Activated T-cell treated with anti-CD3 and anti-CD28 coated beads, Interleukin-2, amount 50 U/mL, for 72 hours (primary cell): ENCODE results near the gene SPSB3. TPM values are rescaled to one million over a fixed set of nuclear protein-coding genes. Genes with fewer than 3 reads are reported as not detected.
"Not testable (repeated sequence)": the region's sequence is repeated elsewhere in the genome, so short reads cannot be mapped to it uniquely, and the experiment has no call there.

Source experiments
- ATAC-seq, 2 donors: fragments of 150-1000 bp; cut with Tn5 transposase; replicated peaks in 1 of 2; 2 replicates each; pipeline ENCODE4 v1.10.0; 2021; ENCODE audit warnings: moderate library complexity in 2 of 2, mild to moderate bottlenecking in 1 of 2
- DNase-seq, 2 donors: peaks; one replicate each; pipeline ENCODE4 v3.0.0; 2021 to 2022; ENCODE audit warnings: mixed read lengths in 1 of 2
- H3K27ac Mint-ChIP-seq: one replicate; pipeline ENCODE4 v1.8.0; 2022; ENCODE audit warnings: mild to moderate bottlenecking, moderate library complexity, mixed read lengths
- H3K27me3 Mint-ChIP-seq: one replicate; pipeline ENCODE4 v1.8.0; 2022; ENCODE audit warnings: low read depth, mixed read lengths
- H3K36me3 Mint-ChIP-seq, 2 donors: one replicate each; pipeline ENCODE4 v1.8.0; 2022; ENCODE audit warnings: mixed read lengths in 2 of 2, mild to moderate bottlenecking in 1 of 2; ENCODE audit not compliant: insufficient read depth in 2 of 2
- H3K4me1 Mint-ChIP-seq: one replicate; pipeline ENCODE4 v1.8.0; 2022; ENCODE audit warnings: low read depth, mixed read lengths
- H3K4me3 Mint-ChIP-seq, 2 donors: one replicate each; pipeline ENCODE4 v1.8.0; 2022; ENCODE audit warnings: mild to moderate bottlenecking in 2 of 2, mixed read lengths in 2 of 2, moderate library complexity in 2 of 2
- H3K9me3 Mint-ChIP-seq, 2 donors: one replicate each; pipeline ENCODE4 v1.8.0; 2022; ENCODE audit warnings: mixed read lengths in 2 of 2
- total RNA-seq, 2 donors: library from RNA; stranded (reverse); gene quantifications; one replicate each; pipeline ENCODE4 v1.2.3, GENCODE V29; 2022

SPSB3 gene
- total RNA-seq, 2 donors from 2014 or later, result 37.1 to 40.1 TPM

- Mint-ChIP-seq H3K4me1 (peaks cover 5% of the 10 kb centered on the region), H3K4me3 (no peak overlapping the region), H3K27ac (no peak overlapping the region), H3K27me3 (no peaks in the 10 kb centered on the region), H3K36me3 (peaks cover 1 to 8% of the 10 kb centered on the region in 2 donors), H3K9me3 (no peaks in the 10 kb centered on the region)
- DNase-seq (no peak), ATAC-seq (no peak)
Observed at GRCh38 chr16:1808691-1809090, 26.3 kb upstream of the SPSB3 start.

DNA sequence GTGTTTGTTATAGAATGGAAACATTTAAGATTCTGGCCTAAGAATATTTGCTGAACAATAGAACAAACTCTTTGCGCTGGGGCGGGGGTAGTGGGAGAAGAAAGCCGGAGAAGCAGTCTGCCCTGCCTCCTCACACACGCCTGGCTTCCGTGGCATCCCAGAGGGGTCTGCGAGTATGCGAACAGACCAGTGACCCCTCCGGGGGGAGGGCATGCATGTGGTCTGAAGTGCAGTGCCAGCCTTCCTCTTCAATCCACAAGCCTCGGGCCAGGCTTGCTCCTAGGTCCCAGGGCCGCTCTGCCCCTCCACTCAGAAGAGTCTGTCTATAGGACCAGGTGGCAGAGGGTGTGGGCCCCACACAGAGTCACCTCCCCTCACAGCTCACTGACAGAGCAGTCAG, 25.3 kb upstream of the SPSB3 start:
- H3K9me3 Mint-ChIP-seq, result no peaks in the 10 kb centered on the region
- no peaks in the 10 kb centered on the region for H3K27me3 Mint-ChIP-seq
- peaks cover 1 to 8% of the 10 kb centered on the region in 2 donors for H3K36me3 Mint-ChIP-seq
- ATAC-seq (no peak), DNase-seq (no peak)
- H3K4me1 Mint-ChIP-seq, result peaks cover 5% of the 10 kb centered on the region
- no peak overlapping the region for H3K27ac Mint-ChIP-seq
- no peak overlapping the region for H3K4me3 Mint-ChIP-seq

DNA sequence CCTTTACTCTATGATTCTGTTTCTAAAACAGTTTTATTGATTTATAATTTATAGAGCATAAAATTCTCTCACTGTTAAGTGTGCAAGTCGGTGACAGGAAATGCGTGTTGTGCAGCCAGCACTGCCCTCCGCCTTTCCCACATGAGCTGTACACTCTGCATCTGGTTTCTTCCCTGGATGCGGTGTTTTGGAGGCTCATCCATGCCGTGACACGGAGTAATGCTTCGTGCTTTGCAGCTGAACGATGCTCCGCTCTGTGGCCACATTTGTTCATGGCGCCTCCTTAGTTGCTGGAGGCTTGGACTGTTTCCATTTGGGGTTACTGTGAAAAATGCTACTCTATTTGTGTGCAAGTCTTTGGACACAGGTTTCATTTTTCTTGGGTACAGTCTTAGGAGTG, 18.3 kb upstream of the SPSB3 start:
- ATAC-seq (no peak), DNase-seq (no peak)
- Mint-ChIP-seq H3K27me3 (no peaks in the 10 kb centered on the region), H3K27ac (no peak overlapping the region), H3K36me3 (peaks cover 10 to 19% of the 10 kb centered on the region in 2 donors), H3K4me1 (no peaks in the 10 kb centered on the region), H3K9me3 (peaks cover 8 to 10% of the 10 kb centered on the region in 2 donors), H3K4me3 (no peak overlapping the region)

- H3K27me3 Mint-ChIP-seq, H3K9me3 Mint-ChIP-seq, ATAC-seq, H3K27ac Mint-ChIP-seq, H3K4me3 Mint-ChIP-seq, DNase-seq, H3K4me1 Mint-ChIP-seq: not testable (repeated sequence)
- peaks cover 8 to 19% of the 10 kb centered on the region in 2 donors for H3K36me3 Mint-ChIP-seq
Observed at GRCh38 chr16:1799263-1799662, 16.9 kb upstream of the SPSB3 start.

DNA sequence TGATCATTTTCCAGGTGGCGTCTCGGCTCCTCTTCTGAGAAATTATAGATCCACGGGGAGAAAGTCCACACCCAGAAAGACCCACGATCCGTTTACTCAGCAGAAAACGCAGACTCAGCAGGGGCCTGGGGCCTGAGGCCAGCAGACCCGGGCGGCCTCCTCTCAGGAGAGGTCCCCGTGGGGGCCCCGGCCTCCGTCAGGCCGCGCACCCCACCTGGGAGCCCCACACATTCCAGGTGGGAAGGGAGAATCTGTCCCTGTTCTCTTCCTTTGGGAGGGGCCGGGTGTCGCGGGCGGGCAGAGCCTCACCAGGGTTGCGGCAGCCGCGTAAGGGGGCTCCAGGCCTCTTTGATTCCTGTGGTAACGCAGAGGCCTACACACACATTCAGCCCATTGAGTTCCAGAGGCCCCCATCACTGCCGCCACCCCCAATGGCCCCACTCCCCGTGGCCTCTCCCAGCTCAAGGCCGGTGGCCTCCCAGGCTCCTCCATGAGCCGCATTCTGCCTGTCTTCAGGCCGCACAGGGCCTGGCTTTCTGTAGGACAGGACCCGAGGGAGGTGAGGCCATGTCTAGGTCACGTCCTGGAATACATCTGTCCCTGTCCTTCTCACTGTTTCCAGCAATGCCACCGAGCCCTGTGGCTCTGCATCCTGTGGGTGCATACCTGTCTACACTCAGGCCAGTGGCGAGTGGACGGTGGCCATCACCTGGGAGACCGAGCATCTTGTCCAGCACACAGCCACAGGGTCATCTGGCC, 12.7 kb upstream of the SPSB3 start:
- H3K4me1 Mint-ChIP-seq, result no peaks in the 10 kb centered on the region
- peaks cover 7 to 12% of the 10 kb centered on the region in 2 donors for H3K36me3 Mint-ChIP-seq
- no peak overlapping the region for H3K4me3 Mint-ChIP-seq
- H3K9me3 Mint-ChIP-seq, result peaks cover 6 to 10% of the 10 kb centered on the region in 2 donors
- H3K27me3 Mint-ChIP-seq, result no peaks in the 10 kb centered on the region
- DNase-seq (no peak), ATAC-seq (no peak)
- no peak overlapping the region for H3K27ac Mint-ChIP-seq

GRCh38 chr16:1794221-1794871, 12.0 kb upstream of the SPSB3 start:
- Mint-ChIP-seq H3K27me3 (no peaks in the 10 kb centered on the region), H3K36me3 (peaks cover 6% of the 10 kb centered on the region in 2 donors), H3K9me3 (peaks cover 3 to 6% of the 10 kb centered on the region in 2 donors), H3K27ac (no peak overlapping the region), H3K4me1 (no peaks in the 10 kb centered on the region), H3K4me3 (no peak overlapping the region)
- no peak for ATAC-seq
- DNase-seq, result no peak

GRCh38 chr16:1793578-1794220, 11.3 kb upstream of the SPSB3 start, which contains the start of gene IGFALS:
TSS of gene IGFALS (minus strand) at chr16:1793705. CDS start at chr16:1793652, 53 bp downstream.
- no peak within 1 kb of the TSS for H3K4me3 Mint-ChIP-seq
- H3K27me3 Mint-ChIP-seq, result no peaks in the 10 kb centered on the region
- no peaks in the 10 kb centered on the region for H3K9me3 Mint-ChIP-seq
- ATAC-seq (no peak), DNase-seq (no peak)
- H3K27ac Mint-ChIP-seq, result no peak within 1 kb of the TSS
- peaks cover 4 to 7% of the 10 kb centered on the region in 2 donors for H3K36me3 Mint-ChIP-seq
- H3K4me1 Mint-ChIP-seq, result no peaks in the 10 kb centered on the region

GRCh38 chr16:1792836-1793577, 10.6 kb upstream of the SPSB3 start:
- H3K27me3 Mint-ChIP-seq, result no peaks in the 10 kb centered on the region
- H3K27ac Mint-ChIP-seq, result no peak overlapping the region
- DNase-seq, result no peak
- H3K9me3 Mint-ChIP-seq, result no peaks in the 10 kb centered on the region
- no peaks in the 10 kb centered on the region for H3K4me1 Mint-ChIP-seq
- H3K4me3 Mint-ChIP-seq, result no peak overlapping the region
- no peak for ATAC-seq
- H3K36me3 Mint-ChIP-seq, result peaks cover 4 to 7% of the 10 kb centered on the region in 2 donors

DNA sequence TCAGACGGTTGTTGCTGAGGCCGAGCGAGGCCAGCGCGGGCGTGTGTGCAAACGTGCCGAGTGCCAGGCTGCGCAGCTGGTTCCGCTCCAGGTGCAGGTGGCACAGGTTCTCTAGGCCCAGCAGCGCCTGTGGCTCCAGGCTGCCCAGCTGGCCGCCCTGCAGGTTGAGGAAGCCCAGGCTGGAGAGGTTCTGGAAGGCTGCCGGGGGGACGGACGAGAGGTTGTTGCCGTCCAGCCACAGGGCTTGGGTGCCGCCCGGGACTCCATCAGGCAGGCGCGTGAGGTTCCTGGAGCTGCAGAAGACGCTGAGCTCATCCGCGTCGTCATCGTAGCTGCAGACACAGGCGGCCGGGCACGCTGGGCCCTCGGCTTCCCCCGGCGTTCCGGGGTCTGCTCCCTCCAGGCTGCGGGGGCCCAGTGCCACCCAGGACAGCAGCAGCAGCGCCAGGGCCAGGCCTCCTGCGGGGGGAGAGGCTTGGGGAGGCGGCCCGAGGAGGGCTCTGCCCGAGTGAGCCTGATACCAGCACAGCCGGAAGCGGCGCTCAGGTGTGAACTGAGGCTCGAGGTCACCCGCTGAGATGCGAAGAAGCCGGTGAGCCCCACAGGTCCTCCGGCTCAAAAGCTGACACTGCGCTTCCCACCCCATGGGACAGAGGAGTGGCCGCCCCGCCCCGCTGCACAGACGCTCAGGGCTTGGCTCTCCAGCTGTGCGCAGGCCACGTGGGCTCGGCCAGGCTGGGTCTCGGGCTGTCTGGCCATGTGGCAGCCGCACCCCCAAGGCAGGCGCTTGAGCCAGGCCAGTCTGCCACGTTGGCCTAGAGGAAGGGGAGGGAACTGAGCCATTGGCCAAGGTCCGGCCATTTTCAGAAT, 9.8 kb upstream of the SPSB3 start:
- Mint-ChIP-seq H3K9me3 (no peaks in the 10 kb centered on the region), H3K27ac (no peak overlapping the region), H3K4me3 (no peak overlapping the region), H3K4me1 (no peaks in the 10 kb centered on the region), H3K36me3 (peaks cover 3 to 5% of the 10 kb centered on the region in 2 donors), H3K27me3 (no peaks in the 10 kb centered on the region)
- DNase-seq (no peak), ATAC-seq (no peak)

DNA sequence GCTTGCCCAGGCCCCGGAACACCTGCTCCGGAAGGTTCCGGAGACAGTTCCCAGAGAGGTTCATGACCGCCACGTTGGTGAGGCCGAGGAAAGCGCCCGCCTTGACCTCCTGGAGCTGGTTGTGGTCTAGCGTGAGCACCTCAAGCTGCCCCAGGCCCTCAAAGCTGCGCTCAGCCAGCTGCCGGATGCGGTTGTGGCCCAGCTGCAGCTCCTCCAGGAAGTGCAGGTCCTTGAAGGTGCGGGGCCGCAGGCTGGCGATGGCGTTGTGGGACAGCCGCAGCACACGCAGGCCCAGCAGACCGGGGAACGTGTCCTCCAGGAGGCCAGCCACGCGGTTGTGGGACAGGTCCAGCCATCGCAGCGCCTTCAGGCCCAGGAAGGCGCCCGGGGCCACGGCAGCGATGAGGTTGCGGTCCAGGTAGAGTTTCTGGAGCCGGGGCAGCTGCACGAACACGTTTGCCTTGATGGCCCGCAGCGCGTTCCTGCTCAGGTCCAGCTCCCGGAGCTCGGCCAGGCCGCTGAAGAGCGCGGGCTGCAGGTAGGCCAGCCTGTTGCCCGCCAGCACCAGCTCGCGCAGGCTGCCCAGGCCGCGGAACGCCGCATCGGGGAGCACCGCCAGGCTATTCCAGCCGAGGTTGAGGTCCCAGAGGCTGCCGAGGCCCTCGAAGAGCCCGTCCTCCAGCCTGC, 9.0 kb upstream of the SPSB3 start:
- no peak overlapping the region for H3K4me3 Mint-ChIP-seq
- DNase-seq (no peak), ATAC-seq (no peak)
- no peaks in the 10 kb centered on the region for H3K4me1 Mint-ChIP-seq
- H3K27ac Mint-ChIP-seq, result no peak overlapping the region
- H3K9me3 Mint-ChIP-seq, result no peaks in the 10 kb centered on the region
- H3K27me3 Mint-ChIP-seq, result no peaks in the 10 kb centered on the region
- H3K36me3 Mint-ChIP-seq, result peaks cover 1 to 2% of the 10 kb centered on the region in 2 donors

GRCh38 chr16:1790611-1791255, 8.4 kb upstream of the SPSB3 start:
- DNase-seq, result no peak
- Mint-ChIP-seq H3K4me3 (no peak overlapping the region), H3K4me1 (no peaks in the 10 kb centered on the region), H3K36me3 (peaks cover 1 to 2% of the 10 kb centered on the region in 2 donors), H3K27me3 (no peaks in the 10 kb centered on the region), H3K27ac (no peak overlapping the region), H3K9me3 (no peaks in the 10 kb centered on the region)
- ATAC-seq, result no peak
